IMR-90 (cell line): ENCODE data around the gene CCNT2. TPM values are rescaled to one million over a fixed set of nuclear protein-coding genes. Genes with fewer than 3 reads are reported as not detected.
"Not testable (repeated sequence)": the region's sequence is repeated elsewhere in the genome, so short reads cannot be mapped to it uniquely, and the experiment has no call there.

ENCODE experiments used
- ATAC-seq: fragments of 200-7000 bp; cut with Tn5 transposase; 2 replicates; pipeline ENCODE4 v1.9.1; 2020; ENCODE audit warnings: low read depth, mild to moderate bottlenecking, moderate library complexity
- BruUV-seq: library from RNA; stranded (reverse); fragments of 400-500 nt; replicated peaks from 2 replicates; lab custom pipeline; 2021; lab: Mats Ljungman, UMichigan
- CTCF ChIA-PET: fragments of 300-600 bp; formaldehyde crosslinking; extraction: SDS; loops from one replicate; lab custom pipeline; 2021; ENCODE audit warnings: antibody characterized with exemption; lab: Yijun Ruan, JAX
- POLR2A ChIA-PET: fragments of 300-600 bp; sonication (Branson Sonifier 250); formaldehyde crosslinking; loops from one replicate; lab custom pipeline; 2022; ENCODE audit warnings: antibody characterized with exemption; ENCODE audit not compliant: unreplicated experiment; lab: Charles Lee
- DNase-seq: peaks from one replicate; pipeline ENCODE4 v3.0.0; 2013
- H2AFZ ChIP-seq: replicated peaks from 2 replicates; pipeline ENCODE3; 2013; ENCODE audit warnings: low read length, mild to moderate bottlenecking; ENCODE audit not compliant: poor library complexity
- H2AK5ac ChIP-seq: 2 replicates; pipeline ENCODE4 v1.6.1; 2013; ENCODE audit warnings: low read depth, low read length, inconsistent platforms
- H2AK9ac ChIP-seq: replicated peaks from 2 replicates; pipeline ENCODE3; 2013; ENCODE audit warnings: mild to moderate bottlenecking, low read depth, low read length, moderate library complexity; ENCODE audit not compliant: poor library complexity
- H2BK120ac ChIP-seq: 2 replicates; pipeline ENCODE4 v1.6.1; 2013; ENCODE audit warnings: low read depth, low read length, inconsistent platforms
- H2BK15ac ChIP-seq: 3 replicates; pipeline ENCODE4 v1.6.1; 2013; ENCODE audit warnings: low read depth, low read length, inconsistent platforms
- H2BK20ac ChIP-seq: 2 replicates; pipeline ENCODE4 v1.6.1; 2013; ENCODE audit warnings: low read depth, mild to moderate bottlenecking, inconsistent platforms, low read length, moderate library complexity
- H2BK5ac ChIP-seq: 2 replicates; pipeline ENCODE4 v1.6.1; 2013; ENCODE audit warnings: mild to moderate bottlenecking, low read depth, low read length, inconsistent platforms; ENCODE audit not compliant: poor library complexity, severe bottlenecking
- H3K14ac ChIP-seq: replicated peaks from 2 replicates; pipeline ENCODE4 v1.6.1; 2013; ENCODE audit warnings: low read depth, low read length, inconsistent platforms
- H3K18ac ChIP-seq: 2 replicates; pipeline ENCODE4 v1.6.1; 2013; ENCODE audit warnings: low read depth, low read length, control low read depth
- H3K23ac ChIP-seq: 2 replicates; pipeline ENCODE4 v1.6.1; 2013; ENCODE audit warnings: low read depth, low read length, inconsistent platforms
- H3K27ac ChIP-seq: 2 replicates; pipeline ENCODE4 v1.5.1; 2013; ENCODE audit warnings: mild to moderate bottlenecking, control low read depth, low read length; ENCODE audit not compliant: insufficient read depth
- H3K27me3 ChIP-seq: 2 replicates; pipeline ENCODE4 v1.6.1; 2013; ENCODE audit warnings: low read length; ENCODE audit not compliant: control insufficient read depth, insufficient read depth
- H3K36me3 ChIP-seq: 2 replicates; pipeline ENCODE4 v1.6.1; 2013; ENCODE audit warnings: low read length, mixed read lengths; ENCODE audit not compliant: control insufficient read depth, insufficient read depth
- H3K4ac ChIP-seq: 2 replicates; pipeline ENCODE4 v1.6.1; 2013; ENCODE audit warnings: low read depth, low read length, inconsistent platforms
- H3K4me1 ChIP-seq: 2 replicates; pipeline ENCODE4 v1.6.1; 2013; ENCODE audit warnings: low read length, mixed read lengths; ENCODE audit not compliant: control insufficient read depth, insufficient read depth
- H3K4me2 ChIP-seq: 2 replicates; pipeline ENCODE4 v1.6.1; 2013; ENCODE audit warnings: low read depth, mild to moderate bottlenecking, control low read depth, low read length, moderate library complexity
- H3K4me3 ChIP-seq: 2 replicates; pipeline ENCODE4 v1.5.1; 2013; ENCODE audit warnings: low read depth, mild to moderate bottlenecking, control low read depth, low read length, moderate library complexity; ENCODE audit not compliant: insufficient read depth
- H3K56ac ChIP-seq: 2 replicates; pipeline ENCODE4 v1.6.1; 2013; ENCODE audit warnings: low read length, inconsistent platforms; ENCODE audit not compliant: insufficient read depth; ENCODE audit errors: extremely low read depth
- H3K79me1 ChIP-seq, 2 experiments: 2 replicates each; pipeline ENCODE4 v1.6.1; 2013; ENCODE audit warnings: low read length in 2 of 2, inconsistent platforms in 1 of 2, low read depth in 1 of 2
- H3K9ac ChIP-seq: 2 replicates; pipeline ENCODE4 v1.6.1; 2013; ENCODE audit warnings: low read depth, low read length, control low read depth
- H3K9me1 ChIP-seq: 2 replicates; pipeline ENCODE4 v1.6.1; 2013; ENCODE audit warnings: low read length, inconsistent platforms; ENCODE audit not compliant: insufficient read depth
- H3K9me3 ChIP-seq: 2 replicates; pipeline ENCODE4 v1.6.1; 2013; ENCODE audit warnings: low read length; ENCODE audit not compliant: control insufficient read depth, insufficient read depth
- H4K20me1 ChIP-seq: 2 replicates; pipeline ENCODE4 v1.6.1; 2013; ENCODE audit warnings: low read length, inconsistent platforms; ENCODE audit not compliant: insufficient read depth
- H4K5ac ChIP-seq: 2 replicates; pipeline ENCODE4 v1.6.1; 2013; ENCODE audit warnings: mild to moderate bottlenecking, low read depth, low read length, control low read depth
- H4K8ac ChIP-seq, 2 experiments: 2 replicates each; pipeline ENCODE4 v1.6.1; 2013; ENCODE audit warnings: low read depth in 2 of 2, low read length in 2 of 2, control low read depth in 1 of 2, inconsistent platforms in 1 of 2
- H4K91ac ChIP-seq: 2 replicates; pipeline ENCODE4 v1.6.1; 2013; ENCODE audit warnings: low read depth, low read length, inconsistent platforms; ENCODE audit not compliant: insufficient read depth
- CTCF ChIP-seq: conservative IDR thresholded peaks from 2 replicates; pipeline ENCODE4 v1.5.1; 2012; ENCODE audit warnings: mild to moderate bottlenecking, low read depth, low read length, improper control_type of control experiment
- MAZ ChIP-seq: IDR thresholded peaks from 2 replicates; pipeline ENCODE4 v1.6.1; 2012; ENCODE audit warnings: low read depth, mild to moderate bottlenecking, low read length, improper control_type of control experiment, moderate library complexity, borderline replicate concordance
- NFE2L2 ChIP-seq: fragments of 150-350 bp; IDR thresholded peaks from 2 replicates; pipeline ENCODE4 v1.6.1; 2016; ENCODE audit warnings: low read depth, mild to moderate bottlenecking, low read length
- POLR2A ChIP-seq: IDR thresholded peaks from 2 replicates; pipeline ENCODE4 v1.6.1; 2012; ENCODE audit warnings: mild to moderate bottlenecking, low read depth, low read length
- RAD21 ChIP-seq: IDR thresholded peaks from 2 replicates; pipeline ENCODE4 v1.6.1; 2012; ENCODE audit warnings: low read length, improper control_type of control experiment
- WGBS, 2 experiments: methylation state at CpG; one replicate each; pipeline versions ENCODE4 v1.1.5 to v1.1.7; 2013; ENCODE audit warnings: missing lambda C conversion rate in 2 of 2; ENCODE audit not compliant: insufficient read length in 1 of 2; ENCODE audit errors: extremely low coverage in 2 of 2; 5-methylcytosine and 5-hydroxymethylcytosine counted together
- dilution Hi-C: fragments of 300-500 bp; cut with HindIII; formaldehyde crosslinking; loops from one replicate; pipeline ENCODE4 v1.14.3; 2018; ENCODE audit warnings: low sequenced_read_pairs; ENCODE audit not compliant: unreplicated experiment
- in situ Hi-C: fragments of 300-500 bp; cut with MboI; formaldehyde crosslinking; loops from 3 replicates; pipeline ENCODE4 v1.14.3; 2019; ENCODE audit warnings: low sequenced_read_pairs, inconsistent platforms, mixed read lengths
- intact Hi-C: fragments of 100-400 bp; cut with micrococcal nuclease; formaldehyde crosslinking; loops from 2 replicates; pipeline ENCODE4 v1.10.0; 2022
- polyA plus RNA-seq, 3 experiments: library from polyadenylated mRNA; depleted of rRNA; stranded (reverse); fragments of >200 nt; gene quantifications; 2 replicates each; pipeline ENCODE4 v1.2.3, GENCODE V29; 2012; ENCODE audit warnings: low replicate concordance in 1 of 3
- total RNA-seq: library from RNA; depleted of rRNA; stranded (reverse); fragments of >200 nt; gene quantifications from 2 replicates; pipeline ENCODE4 v1.2.3, GENCODE V29; 2012

CCNT2 gene
- total and polyA plus RNA-seq, 2 of the 4 experiments (the other 2 are of a cell fraction) = 8.8 to 44.6 TPM

GRCh38 chr2:134976074-134976702, 57.6 kb downstream of the CCNT2 start:
- Histone ChIP-seq H2AK5ac (no peak overlapping the region), H3K56ac (no peak overlapping the region), H3K27ac (no peak overlapping the region), H2AK9ac (no peak overlapping the region), H2BK5ac (no peak overlapping the region), H3K4me3 (no peak overlapping the region), H2AFZ (no peak overlapping the region), H3K9me3 (peaks cover 5% of the 10 kb centered on the region; the same call in 1 of the 2 replicates), H3K9me1 (no peaks in the 10 kb centered on the region), H3K23ac (no peak overlapping the region), H3K27me3 (peaks cover 1% of the 10 kb centered on the region), H3K79me1 (no peaks in the 10 kb centered on the region), H3K4ac (no peak overlapping the region), H2BK15ac (no peak overlapping the region), H3K4me2 (no peak overlapping the region), H2BK20ac (no peak overlapping the region), H3K36me3 (no peaks in the 10 kb centered on the region), H4K8ac (no peak overlapping the region), H2BK120ac (no peak overlapping the region), H3K9ac (no peak overlapping the region), H4K5ac (no peak overlapping the region), H4K91ac (no peak overlapping the region), H3K14ac (no peak overlapping the region), H3K4me1 (no peaks in the 10 kb centered on the region), H4K20me1 (no peaks in the 10 kb centered on the region), H3K18ac (no peak overlapping the region)
- BruUV-seq = no TSS peak
- 40% methylated on average over 2 of the region's 3 CpGs; no CpG with 5 or more reads in 1 of the 2 experiments for WGBS, 2 experiments
- dilution Hi-C loops (no loop called here), intact Hi-C loops (no loop called here), in situ Hi-C loops (loop anchor here (25.0 kb wide), 1 partner anchor 1411 kb away; no protein-coding TSS in a partner anchor)
- ATAC-seq = no peak
- DNase-seq = no peak
- no peak for TF ChIP-seq NFE2L2
- TF ChIP-seq MAZ = no peak
- TF ChIP-seq CTCF = no peak
- no peak for TF ChIP-seq POLR2A
- no peak for TF ChIP-seq RAD21
- CTCF ChIA-PET = interaction anchor here (0.6 kb wide), 1 partner anchor 497 kb away, joined by 3 read pairs; no protein-coding TSS in a partner anchor
- POLR2A ChIA-PET = no interaction called here

GRCh38 chr2:134977104-134977503, 58.5 kb downstream of the CCNT2 start:
- H3K27me3 ChIP-seq, H3K4me1 ChIP-seq, H3K14ac ChIP-seq, H2BK15ac ChIP-seq, H2BK5ac ChIP-seq, H3K4me3 ChIP-seq, H2BK20ac ChIP-seq, H3K23ac ChIP-seq, H4K20me1 ChIP-seq, H3K9me1 ChIP-seq, dilution Hi-C loops, H2AK5ac ChIP-seq, POLR2A ChIA-PET, ATAC-seq, H3K36me3 ChIP-seq, intact Hi-C loops, H3K56ac ChIP-seq, H2AK9ac ChIP-seq, CTCF ChIA-PET, H3K27ac ChIP-seq, H4K5ac ChIP-seq, H3K9me3 ChIP-seq, H3K4me2 ChIP-seq, H2BK120ac ChIP-seq, H3K18ac ChIP-seq, DNase-seq, H3K9ac ChIP-seq, BruUV-seq, H4K91ac ChIP-seq, H3K4ac ChIP-seq, H4K8ac ChIP-seq, H2AFZ ChIP-seq, H3K79me1 ChIP-seq: not testable (repeated sequence)
- in situ Hi-C loops = loop anchor here (25.0 kb wide), 1 partner anchor 1410 kb away; no protein-coding TSS in a partner anchor
- WGBS, 2 experiments = no CpG with 5 or more reads among the region's 5 CpGs
